Jurkat, Clone E6-1 (cell line): Measurements from ENCODE around the gene IAH1.

Experiments
- DNase-seq: peaks from one replicate; pipeline ENCODE4 v3.0.0-alpha.2; 2011; ENCODE audit warnings: low read depth, low spot score
- H3K4me3 ChIP-seq: 2 replicates; pipeline ENCODE4 v1.5.1; 2011; ENCODE audit warnings: mild to moderate bottlenecking, low read length, control low read depth, moderate library complexity

The IAH1 gene

GRCh38 chr2:9518780-9519179 lies 44.4 kb downstream of the IAH1 start:
- H3K4me3 ChIP-seq: no peak overlapping the region
- no peak for DNase-seq

- no peak for DNase-seq
- H3K4me3 ChIP-seq: no peak overlapping the region
Observed at GRCh38 chr2:9519250-9519649, 44.9 kb downstream of the IAH1 start.

- no peak for DNase-seq
- no peak overlapping the region for H3K4me3 ChIP-seq
Observed at GRCh38 chr2:9524291-9524690, 49.9 kb downstream of the IAH1 start.

GRCh38 chr2:9525266-9525665 lies 50.9 kb downstream of the IAH1 start:
- DNase-seq: no peak
- H3K4me3 ChIP-seq: no peak overlapping the region

- DNase-seq: no peak
Observed at GRCh38 chr2:9527995-9528787, 53.8 kb downstream of the IAH1 start.

GRCh38 chr2:9532421-9532820 lies 58.1 kb downstream of the IAH1 start:
- no peak overlapping the region for H3K4me3 ChIP-seq

More at GRCh38 chr2:9527995-9528787, 53.8 kb downstream of the IAH1 start:
- no peak overlapping the region for H3K4me3 ChIP-seq

GRCh38 chr2:9533663-9534062 lies 59.3 kb downstream of the IAH1 start:
- peak; percentile 20 for DNase-seq
- no peak overlapping the region for H3K4me3 ChIP-seq

More at GRCh38 chr2:9532421-9532820, 58.1 kb downstream of the IAH1 start:
- DNase-seq: no peak

- no peak overlapping the region for H3K4me3 ChIP-seq
- DNase-seq: no peak
Observed at GRCh38 chr2:9535177-9535576, 60.8 kb downstream of the IAH1 start.

- H3K4me3 ChIP-seq: no peak overlapping the region
- no peak for DNase-seq
Observed at GRCh38 chr2:9536504-9536903, 62.2 kb downstream of the IAH1 start.

- H3K4me3 ChIP-seq: no peak overlapping the region
- DNase-seq: no peak
Observed at GRCh38 chr2:9538000-9538507, 63.7 kb downstream of the IAH1 start.
